ENCODE results near the gene IFITM5. TPM values are rescaled to one million over a fixed set of nuclear protein-coding genes. Genes with fewer than 3 reads are reported as not detected.
"Not testable (repeated sequence)": the region's sequence is repeated elsewhere in the genome, so short reads cannot be mapped to it uniquely, and the experiment has no call there.

The IFITM5 gene
- polyA plus RNA-seq (ENCODE audit: insufficient read length in 4 of 4), result under 1 TPM in 3 of 4 donors, not detected in 1; 0.18 to 0.49 (median 0.35) TPM

- no peak for DNase-seq (ENCODE audit: low read depth in 4 of 4, low spot score in 3 of 4)
Measured at GRCh38 chr11:299081-299891, at the start of gene IFITM5. Gene IFITM5 (minus strand): TSS chr11:299526. CDS start chr11:299490, 36 bp downstream.

DNA sequence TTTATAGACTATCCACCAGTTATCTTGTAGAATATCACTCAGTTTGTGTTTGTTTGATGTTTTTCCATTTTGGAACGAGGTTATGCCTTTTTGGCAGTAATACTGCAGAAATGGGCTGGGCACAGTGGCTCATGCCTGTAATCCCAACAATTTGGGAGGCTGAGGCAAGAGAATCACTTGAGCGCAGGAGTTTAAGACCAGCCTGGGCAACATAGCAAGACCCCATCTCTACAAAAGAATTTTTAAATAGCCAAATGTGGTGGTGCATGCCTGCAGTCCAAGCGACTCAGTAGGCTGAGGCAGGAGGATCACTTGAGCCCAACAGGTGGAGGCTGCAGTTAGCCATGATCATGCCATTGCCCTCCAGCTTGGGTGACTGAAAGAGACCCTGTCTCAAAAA, 47.2 kb upstream of the IFITM5 start:
- no peak for DNase-seq (ENCODE audit: low read depth in 4 of 4, low spot score in 3 of 4)

GRCh38 chr11:344836-345578, 45.7 kb upstream of the IFITM5 start:
- DNase-seq (ENCODE audit: low read depth in 4 of 4, low spot score in 3 of 4), result no peak

GRCh38 chr11:342328-342727, 43.0 kb upstream of the IFITM5 start:
- no peak for DNase-seq (ENCODE audit: low read depth in 4 of 4, low spot score in 3 of 4)

GRCh38 chr11:340539-341512, 41.5 kb upstream of the IFITM5 start:
- DNase-seq (ENCODE audit: low read depth in 4 of 4, low spot score in 3 of 4), result no peak

- DNase-seq (ENCODE audit: low read depth in 4 of 4, low spot score in 3 of 4), result no peak
Measured at GRCh38 chr11:339963-340362, 40.6 kb upstream of the IFITM5 start.

DNA sequence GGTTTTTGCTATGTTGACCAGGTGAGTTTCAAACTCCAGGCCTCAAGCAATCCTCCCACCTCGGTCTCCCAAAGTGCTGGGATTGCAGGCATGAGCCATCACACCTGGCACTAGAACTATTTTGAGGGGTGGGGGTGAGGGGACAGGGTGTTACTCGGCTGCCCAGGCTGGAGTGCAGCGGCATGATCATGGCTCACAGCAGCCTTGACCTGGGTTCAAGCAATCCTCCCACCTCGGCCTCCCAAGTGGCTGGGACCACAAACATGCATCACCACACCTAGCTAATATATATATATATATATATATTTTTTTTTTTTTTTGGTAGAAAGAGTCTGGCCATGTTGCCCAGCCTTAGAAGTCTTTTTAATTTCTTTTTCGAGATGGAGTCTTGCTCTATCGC, 38.4 kb upstream of the IFITM5 start:
- DNase-seq (ENCODE audit: low read depth in 4 of 4, low spot score in 3 of 4), result no peak

- DNase-seq (ENCODE audit: low read depth in 4 of 4, low spot score in 3 of 4), result no peak
Measured at GRCh38 chr11:336659-337198, 37.4 kb upstream of the IFITM5 start.

DNA sequence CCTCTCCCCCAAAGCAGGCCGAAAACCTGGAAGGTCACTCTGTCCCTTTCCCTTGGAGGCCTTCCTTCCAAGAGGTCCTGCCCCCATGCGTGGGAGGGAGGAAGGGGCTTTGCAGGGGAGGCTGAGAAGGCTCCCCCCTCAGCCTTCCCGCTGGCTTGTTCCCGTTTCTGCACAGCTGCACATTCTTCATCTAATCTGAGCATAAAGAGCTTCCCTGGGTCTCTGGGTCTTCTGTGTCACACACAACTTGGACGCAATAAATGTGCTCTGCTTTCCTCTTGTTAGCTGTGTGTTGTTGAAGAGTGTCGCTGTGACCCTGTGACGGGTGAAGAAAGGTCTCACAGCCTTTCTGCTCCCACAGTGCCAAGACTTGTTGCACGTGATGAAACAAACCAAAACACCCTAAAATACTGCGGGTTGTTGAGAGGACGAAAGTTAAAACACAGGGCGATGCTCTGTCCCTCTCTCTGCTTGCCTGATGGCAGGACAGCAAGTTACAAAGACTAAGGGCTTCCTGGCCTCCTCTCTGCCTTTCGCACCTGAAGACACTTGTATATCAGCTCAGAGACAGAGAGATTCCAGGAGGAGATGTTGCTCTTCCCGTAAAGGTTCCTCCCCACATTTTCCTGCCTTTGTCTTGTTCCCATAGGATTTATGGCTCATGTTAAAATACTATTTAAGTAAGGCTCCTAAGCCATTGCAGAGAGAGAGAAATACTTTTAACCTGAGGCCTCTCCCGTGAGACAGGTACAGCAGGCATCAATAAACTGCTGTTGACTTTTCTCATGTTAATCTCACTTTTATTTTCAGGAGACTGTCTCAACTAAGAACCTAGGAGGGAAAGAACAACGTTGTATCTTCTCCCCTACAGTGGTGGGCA, 36.7 kb upstream of the IFITM5 start:
- no peak for DNase-seq (ENCODE audit: low read depth in 4 of 4, low spot score in 3 of 4)

DNA sequence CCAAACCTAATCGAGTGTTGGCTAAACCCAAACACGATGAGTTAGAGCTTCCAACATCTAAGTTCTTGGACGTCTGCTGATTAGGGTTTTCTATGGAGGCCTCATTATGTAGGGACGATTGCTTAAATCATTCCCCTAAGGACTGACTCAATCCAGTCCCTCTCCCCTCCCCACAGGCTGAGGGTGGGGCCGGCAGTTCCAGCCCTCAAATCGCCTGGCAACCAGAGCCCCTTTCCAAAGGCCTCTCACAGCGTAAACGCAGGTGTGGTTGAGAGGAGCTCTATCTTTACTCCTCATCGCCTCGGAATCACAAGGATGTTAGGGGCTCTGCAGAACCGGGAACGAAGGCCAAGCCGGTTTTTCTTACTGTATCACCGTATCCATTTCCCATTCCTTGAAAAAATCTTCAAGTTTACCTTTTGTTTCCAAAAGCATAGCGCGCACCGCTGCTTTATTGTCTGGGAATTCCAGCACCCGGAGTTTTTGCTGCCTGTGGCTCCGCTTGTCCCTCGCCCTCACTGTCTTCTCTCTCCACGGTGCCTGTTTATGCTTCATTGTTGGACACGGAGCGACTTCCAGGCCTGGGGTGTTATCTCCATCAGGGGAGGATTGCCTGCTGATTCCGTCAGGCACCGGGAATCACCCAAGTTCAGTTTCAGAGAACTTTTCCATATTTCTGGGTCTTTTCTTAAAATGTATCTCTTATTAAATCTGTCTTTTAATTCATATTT, 35.1 kb upstream of the IFITM5 start:
- DNase-seq (ENCODE audit: low read depth in 4 of 4, low spot score in 3 of 4), result no peak

DNA sequence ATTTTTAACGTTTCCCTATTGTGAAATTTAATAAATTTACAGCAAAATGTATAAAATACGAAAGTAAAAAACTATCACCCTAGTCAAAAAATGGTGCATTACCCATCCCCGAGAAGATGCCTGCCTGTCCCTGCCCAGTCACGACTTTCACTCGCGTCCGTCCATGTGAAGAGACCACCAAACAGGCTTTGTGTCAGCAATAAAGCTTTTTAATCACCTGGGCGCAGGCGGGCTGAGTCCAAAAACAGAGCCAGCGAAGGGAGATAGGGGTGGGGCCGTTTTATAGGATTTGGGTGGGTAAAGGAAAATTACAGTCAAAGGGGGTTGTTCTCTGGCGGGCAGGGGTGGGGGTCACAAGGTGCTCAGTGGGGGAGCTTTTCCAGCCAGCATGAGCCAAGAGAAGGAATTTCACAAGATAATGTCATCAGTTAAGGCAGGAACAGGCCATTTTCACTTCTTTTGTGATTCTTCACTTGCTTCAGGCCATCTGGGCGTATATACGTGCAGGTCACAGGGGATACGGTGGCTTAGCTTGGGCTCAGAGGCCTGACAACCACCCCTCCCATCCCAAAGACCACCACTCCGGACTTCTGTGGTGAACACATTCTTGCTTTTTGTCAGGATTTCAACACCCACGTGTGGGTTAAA, 34.4 kb upstream of the IFITM5 start:
- DNase-seq (ENCODE audit: low read depth in 4 of 4, low spot score in 3 of 4), result not testable (repeated sequence)

DNA sequence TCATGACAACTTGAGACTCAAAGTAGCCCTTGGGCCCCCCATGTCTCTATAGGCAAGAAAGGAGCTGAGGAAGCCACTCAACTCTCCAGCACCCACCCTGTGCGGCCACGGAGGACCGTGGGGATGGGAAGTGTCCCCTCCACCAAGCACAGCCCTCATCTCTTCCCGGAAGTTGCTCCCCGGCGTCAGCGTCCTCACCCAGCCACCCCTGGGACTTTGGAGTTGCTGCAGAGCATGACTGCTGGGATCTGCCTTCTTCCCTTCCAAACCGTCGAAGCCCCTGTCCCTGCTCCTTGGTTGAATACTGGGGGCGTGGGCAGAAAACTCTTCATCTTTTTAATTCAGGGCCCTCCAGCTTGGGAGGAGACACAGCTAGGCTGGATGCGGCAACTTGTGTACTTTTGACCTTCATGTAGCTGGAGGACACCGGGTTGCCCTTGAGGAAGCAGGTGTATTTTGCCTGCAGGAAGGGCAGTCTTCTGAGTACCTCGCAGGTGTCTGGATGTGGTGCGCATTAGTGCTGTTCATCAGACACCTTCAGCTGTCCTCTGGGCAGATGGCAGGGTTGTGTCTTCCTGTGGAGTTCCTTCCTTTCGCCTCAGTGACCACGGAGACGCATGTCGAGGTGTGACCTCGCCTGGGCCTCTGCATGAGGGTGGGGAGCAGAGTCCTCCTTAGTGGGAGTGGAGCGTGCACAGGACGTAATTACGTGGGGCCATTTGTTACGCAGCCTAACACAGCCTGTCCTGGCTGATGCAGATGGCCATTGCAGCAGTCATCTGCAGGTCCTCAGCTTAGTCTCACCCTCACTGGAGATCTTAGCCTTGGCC, 33.5 kb upstream of the IFITM5 start:
- no peak for DNase-seq (ENCODE audit: low read depth in 4 of 4, low spot score in 3 of 4)

DNA sequence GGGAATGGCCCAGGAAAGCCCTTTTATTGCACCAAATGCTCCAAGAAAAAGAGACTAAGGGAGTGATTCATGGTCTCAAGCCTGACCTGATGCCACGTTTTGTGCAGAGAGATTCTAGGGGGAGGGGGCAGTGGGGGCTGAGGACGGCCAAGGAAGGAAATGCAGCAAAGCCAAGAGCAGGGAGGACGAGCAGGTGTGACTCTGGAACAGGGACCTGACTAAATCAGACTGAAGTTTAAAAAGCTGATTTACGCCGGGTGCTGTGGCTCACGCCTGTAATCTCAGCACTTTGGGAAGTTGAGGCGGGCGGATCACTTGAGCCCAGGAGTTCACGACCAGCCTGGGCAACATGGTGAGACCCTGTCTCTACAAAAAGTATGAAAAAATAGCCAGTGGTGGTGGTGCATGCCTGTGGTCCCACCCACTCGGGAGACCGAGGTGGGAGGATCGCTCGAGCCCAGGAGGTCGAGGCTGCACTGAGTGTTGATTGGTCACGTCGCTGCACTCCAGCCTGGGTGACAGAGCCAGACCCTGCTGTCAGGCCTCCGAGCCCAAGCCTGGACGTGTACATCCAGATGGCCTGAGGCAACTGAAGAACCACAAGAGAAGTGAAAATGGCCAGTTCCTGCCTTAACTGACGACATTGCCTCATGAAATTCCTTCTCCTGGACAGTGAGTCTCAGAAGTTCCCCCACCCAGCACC, 32.2 kb upstream of the IFITM5 start:
- DNase-seq (ENCODE audit: low read depth in 4 of 4, low spot score in 3 of 4), result no peak

DNA sequence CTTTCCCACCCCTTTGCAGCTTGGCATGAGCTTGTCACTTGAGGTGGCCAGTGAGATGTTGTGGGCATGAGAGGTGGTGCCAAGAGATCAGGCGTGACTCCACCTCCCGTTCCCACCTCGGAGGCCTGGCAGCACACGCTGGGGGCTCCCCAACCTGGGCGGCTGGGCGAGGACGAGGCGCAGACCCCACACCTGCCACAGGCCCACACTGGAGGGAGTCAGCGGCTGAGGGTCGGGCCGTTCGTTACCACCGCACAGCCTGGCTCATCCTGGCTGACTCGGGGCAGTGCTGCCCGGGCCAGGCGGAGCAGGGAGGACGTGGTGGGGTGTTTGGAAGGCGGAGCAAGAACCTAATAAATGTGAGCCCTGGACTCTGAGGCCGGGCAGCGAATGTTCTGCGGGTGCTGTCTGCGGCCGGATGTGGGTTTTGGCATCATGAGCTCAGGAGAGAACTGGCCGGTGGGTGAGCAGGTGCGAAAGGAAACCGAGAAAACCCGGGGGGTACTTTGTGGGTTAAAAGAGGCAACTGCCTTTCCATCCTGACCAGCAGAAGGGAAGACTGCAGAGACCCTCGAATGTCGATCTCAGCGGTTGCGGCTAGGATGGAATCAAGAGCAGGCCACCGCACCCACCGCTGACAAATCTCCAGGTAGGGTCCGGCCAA, 31.5 kb upstream of the IFITM5 start:
- DNase-seq (ENCODE audit: low read depth in 4 of 4, low spot score in 3 of 4), result no peak

GRCh38 chr11:330307-330693, 31.0 kb upstream of the IFITM5 start:
- no peak for DNase-seq (ENCODE audit: low read depth in 4 of 4, low spot score in 3 of 4)

GRCh38 chr11:329886-330253, 30.5 kb upstream of the IFITM5 start:
- no peak for DNase-seq (ENCODE audit: low read depth in 4 of 4, low spot score in 3 of 4)
